Panc1 (cell line): ENCODE results near the gene MYH10. TPM values are rescaled to one million over a fixed set of nuclear protein-coding genes. Genes with fewer than 3 reads are reported as not detected.

Experiments
- ATAC-seq: fragments of 200-7000 bp; cut with Tn5 transposase; 2 replicates; pipeline ENCODE4 v1.9.1; 2020; ENCODE audit warnings: mild to moderate bottlenecking, moderate library complexity
- BruUV-seq: library from RNA; stranded (reverse); fragments of 400-500 nt; replicated peaks from 2 replicates; lab custom pipeline; 2021; lab: Mats Ljungman, UMichigan
- CTCF ChIA-PET: fragments of 300-600 bp; sonication (Branson Sonifier 250); formaldehyde crosslinking; loops from one replicate; lab custom pipeline; 2022; ENCODE audit warnings: antibody characterized with exemption; lab: Charles Lee
- POLR2A ChIA-PET: fragments of 300-600 bp; sonication (Branson Sonifier 250); formaldehyde crosslinking; loops from one replicate; lab custom pipeline; 2022; ENCODE audit warnings: antibody characterized with exemption; lab: Charles Lee
- DNase-seq: peaks from one replicate; pipeline ENCODE4 v3.0.0-alpha.2; 2010; ENCODE audit warnings: low read depth, low spot score
- H3K27ac ChIP-seq: 2 replicates; pipeline ENCODE4 v1.5.1; 2011; ENCODE audit warnings: mild to moderate bottlenecking, low read length, inconsistent platforms
- H3K27me3 ChIP-seq: fragments of 200-500 bp; sonication (Bioruptor generic); 2 replicates; pipeline ENCODE4 v1.6.0; 2014; ENCODE audit warnings: low read length, inconsistent platforms; ENCODE audit not compliant: control insufficient read depth, insufficient read depth
- H3K36me3 ChIP-seq: fragments of 200-500 bp; sonication (Bioruptor generic); 2 replicates; pipeline ENCODE4 v1.5.1; 2014; ENCODE audit warnings: inconsistent platforms, mild to moderate bottlenecking, low read length, moderate library complexity; ENCODE audit not compliant: control insufficient read depth, insufficient read depth
- H3K4me1 ChIP-seq: 2 replicates; pipeline ENCODE4 v1.5.1; 2011; ENCODE audit warnings: inconsistent platforms, mild to moderate bottlenecking, low read length, moderate library complexity; ENCODE audit not compliant: control insufficient read depth, insufficient read depth
- H3K4me3 ChIP-seq, 2 experiments: 2 replicates each; pipeline ENCODE4 v1.5.1; 2011 to 2012; ENCODE audit warnings: low read depth in 2 of 2, low read length in 2 of 2, mild to moderate bottlenecking in 2 of 2, inconsistent platforms in 1 of 2, moderate library complexity in 1 of 2
- H3K9me3 ChIP-seq: fragments of 200-500 bp; sonication (Bioruptor generic); 2 replicates; pipeline ENCODE4 v1.5.1; 2014; ENCODE audit warnings: low read depth, mild to moderate bottlenecking, inconsistent platforms, low read length, moderate library complexity; ENCODE audit not compliant: control insufficient read depth, insufficient read depth
- CTCF ChIP-seq: fragments of 450-650 bp; IDR thresholded peaks from 2 replicates; pipeline ENCODE4 v1.5.1; 2017; ENCODE audit warnings: mild to moderate bottlenecking
- POLR2AphosphoS5 ChIP-seq: IDR thresholded peaks from 2 replicates; pipeline ENCODE4 v1.6.1; 2012; ENCODE audit warnings: mild to moderate bottlenecking, low read depth, low read length, moderate library complexity
- REST ChIP-seq, 2 experiments: IDR thresholded peaks; 2 replicates each; pipeline ENCODE4 v1.6.1; 2011 to 2012; ENCODE audit warnings: low read depth in 2 of 2, control low read depth in 1 of 2, low read length in 1 of 2, mild to moderate bottlenecking in 1 of 2, moderate library complexity in 1 of 2; ENCODE audit not compliant: insufficient read depth in 1 of 2
- SIN3A ChIP-seq: IDR thresholded peaks from 2 replicates; pipeline ENCODE4 v1.6.1; 2012; ENCODE audit warnings: low read depth, mild to moderate bottlenecking, low read length, moderate library complexity, borderline replicate concordance; ENCODE audit not compliant: insufficient read depth
- TCF7L2 ChIP-seq: IDR thresholded peaks from 2 replicates; pipeline ENCODE4 v1.6.1; 2011; ENCODE audit warnings: mild to moderate bottlenecking, low read depth, low read length, inconsistent platforms
- in situ Hi-C: cut with HindIII; loops from 2 replicates; pipeline ENCODE4 v1.10.0; 2016; ENCODE audit warnings: low sequenced_read_pairs, low pct_unique_long_range_greater_than_20kb
- intact Hi-C: fragments of 100-400 bp; cut with micrococcal nuclease; formaldehyde crosslinking; loops from one replicate; pipeline ENCODE4 v1.10.0; 2022; ENCODE audit not compliant: unreplicated experiment
- total RNA-seq: library from RNA; stranded (reverse); gene quantifications from one replicate; pipeline ENCODE4 v1.2.1, GENCODE V29; 2021; ENCODE audit not compliant: unreplicated experiment

Gene MYH10
- total RNA-seq, 1 experiment from 2014 or later: 36.5 TPM

- BruUV-seq: no TSS peak
- Histone ChIP-seq H3K4me3 (no peak overlapping the region), H3K4me1 (no peaks in the 10 kb centered on the region), H3K36me3 (no peaks in the 10 kb centered on the region), H3K9me3 (no peaks in the 10 kb centered on the region), H3K27ac (no peak overlapping the region), H3K27me3 (no peaks in the 10 kb centered on the region)
- in situ Hi-C loops: no loop called here
- ChIA-PET POLR2A (no interaction called here), CTCF (no interaction called here)
- intact Hi-C loops: no loop called here
- TF ChIP-seq POLR2AphosphoS5 (no peak), TCF7L2 (no peak), REST (IDR thresholded peaks at IDR 0.05; ENCODE audit: insufficient read depth in 1 of 2, low read depth in 2 of 2, low read length in 1 of 2) (no peak), CTCF (no peak), SIN3A (no peak)
- DNase-seq (no peak), ATAC-seq (no peak)
Measured at GRCh38 chr17:8585911-8586310, 44.6 kb downstream of the MYH10 start.

- no peaks in the 10 kb centered on the region for H3K9me3 ChIP-seq
- TF ChIP-seq CTCF: no peak
- TF ChIP-seq POLR2AphosphoS5: no peak
- TF ChIP-seq SIN3A: no peak
- no peak for TF ChIP-seq TCF7L2
- TF ChIP-seq REST (IDR thresholded peaks at IDR 0.05; ENCODE audit: insufficient read depth in 1 of 2, low read depth in 2 of 2, low read length in 1 of 2): no peak
- no peaks in the 10 kb centered on the region for H3K27me3 ChIP-seq
- no peaks in the 10 kb centered on the region for H3K36me3 ChIP-seq
- in situ Hi-C loops (no loop called here), intact Hi-C loops (no loop called here)
- DNase-seq (no peak), ATAC-seq (no peak)
- POLR2A ChIA-PET: no interaction called here
- no peak overlapping the region for H3K27ac ChIP-seq
- no TSS peak for BruUV-seq
- H3K4me1 ChIP-seq: no peaks in the 10 kb centered on the region
- no peak overlapping the region for H3K4me3 ChIP-seq
- CTCF ChIA-PET: no interaction called here
Measured at GRCh38 chr17:8583954-8584353, 46.6 kb downstream of the MYH10 start.
